GM19452 (cell line): ENCODE measurements around the gene ZFR2.
"Not testable (repeated sequence)": the region's sequence is repeated elsewhere in the genome, so short reads cannot be mapped to it uniquely, and the experiment has no call there.

ENCODE experiments used
- ATAC-seq: cut with Tn5 transposase; IDR thresholded peaks from one replicate; pipeline ENCODE4 v1.9.1; 2021; ENCODE audit not compliant: unreplicated experiment

Gene ZFR2

GRCh38 chr19:3868770-3869456, at the start of gene ZFR2:
Gene ZFR2 (minus strand): TSS chr19:3869038. CDS start chr19:3869017, 21 bp downstream.
- ATAC-seq: no peak

- no peak for ATAC-seq
Observed at GRCh38 chr19:3916033-3916432, 47.2 kb upstream of the ZFR2 start.

DNA sequence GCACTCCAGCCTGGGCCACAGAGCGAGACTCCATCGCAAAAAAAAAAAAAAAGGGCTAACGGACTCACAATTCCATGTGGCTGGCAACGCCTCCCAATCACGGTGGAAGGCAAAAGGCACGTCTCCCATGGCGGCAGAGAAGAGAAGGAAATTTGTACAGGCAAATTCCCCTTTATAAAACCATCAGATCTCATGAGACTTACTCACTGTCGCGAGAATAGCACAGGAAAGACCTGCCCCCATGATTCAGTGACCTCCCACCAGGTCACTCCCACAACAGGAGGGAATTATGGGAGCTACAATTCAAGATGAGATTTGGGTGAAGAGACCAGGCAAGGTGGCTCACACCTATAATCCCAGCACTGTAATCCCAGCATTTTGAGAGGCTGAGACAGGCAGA, 45.4 kb upstream of the ZFR2 start:
- ATAC-seq: no peak

- ATAC-seq: no peak
Observed at GRCh38 chr19:3910105-3910504, 41.3 kb upstream of the ZFR2 start.

DNA sequence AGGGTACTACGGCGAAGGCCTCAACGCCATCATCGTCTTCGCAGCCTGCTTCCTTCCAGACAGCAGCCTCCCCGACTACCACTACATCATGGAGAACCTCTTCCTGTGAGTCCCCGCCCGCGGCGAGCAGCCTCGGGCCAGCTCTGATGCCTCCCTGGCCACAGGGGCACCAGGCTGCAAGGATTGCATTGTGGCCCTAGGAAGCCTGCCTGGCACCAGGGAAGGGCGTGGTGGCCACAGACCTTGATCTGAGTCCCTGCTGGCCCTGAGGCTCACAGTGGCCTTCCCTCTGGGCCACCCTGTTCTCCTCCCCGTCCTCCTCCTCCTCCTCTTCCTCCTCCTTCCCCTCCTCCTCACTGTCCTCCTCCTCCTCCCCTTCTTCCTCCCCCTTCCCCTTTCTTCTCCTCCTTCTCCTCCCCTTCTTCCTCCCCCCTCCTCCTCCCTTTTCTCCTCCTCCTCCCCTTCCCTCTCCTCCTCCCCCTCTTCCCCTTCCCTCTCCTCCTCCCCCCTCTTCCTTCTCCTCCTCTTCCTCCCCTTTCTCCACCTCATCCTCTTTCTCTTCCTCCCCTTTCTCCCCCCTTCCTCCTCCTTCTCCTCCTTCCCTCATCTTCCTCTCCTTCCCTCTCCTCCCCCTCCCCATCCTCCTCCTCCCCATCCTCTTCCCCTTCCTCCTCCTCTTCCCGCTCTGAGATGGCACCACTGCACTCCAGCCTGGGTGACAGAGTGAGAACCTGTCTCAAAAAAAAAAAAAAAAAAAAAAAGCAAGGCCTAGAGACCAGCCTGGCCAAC, 39.6 kb upstream of the ZFR2 start:
- ATAC-seq: no peak

GRCh38 chr19:3907626-3908265, 38.9 kb upstream of the ZFR2 start:
- no peak for ATAC-seq

GRCh38 chr19:3904233-3904632, 35.4 kb upstream of the ZFR2 start:
- no peak for ATAC-seq

DNA sequence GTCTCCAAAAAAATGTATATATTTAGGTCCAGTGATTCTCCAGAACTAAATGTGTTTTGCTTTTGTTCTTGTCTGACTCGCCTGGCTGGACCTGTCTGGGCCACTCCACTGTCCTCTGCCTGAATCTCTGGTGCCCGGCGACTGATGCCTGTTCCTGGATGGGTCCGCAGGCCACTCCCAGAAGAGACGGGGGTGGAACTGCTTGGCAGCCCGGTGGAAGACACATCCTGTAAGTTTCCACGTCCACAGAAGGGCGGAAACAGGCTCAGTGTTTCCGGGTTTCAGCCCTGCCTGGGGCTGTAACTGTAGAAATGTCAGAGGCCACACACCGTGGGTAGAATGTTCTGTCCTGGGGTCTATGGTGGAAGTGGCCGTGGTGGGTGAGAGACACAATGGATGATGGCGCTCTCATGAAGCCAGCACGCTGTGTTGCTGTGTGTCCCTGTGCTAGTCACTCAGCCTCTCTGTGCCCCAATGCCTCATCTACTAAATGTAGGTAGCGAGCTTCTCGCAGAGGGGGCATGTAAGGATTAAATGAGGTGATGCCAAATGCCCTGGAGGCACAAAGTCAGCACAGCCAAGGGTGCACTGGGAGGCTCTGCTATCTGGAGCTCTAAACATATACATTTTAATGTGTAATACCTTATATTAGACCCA, 33.6 kb upstream of the ZFR2 start:
- ATAC-seq: no peak

DNA sequence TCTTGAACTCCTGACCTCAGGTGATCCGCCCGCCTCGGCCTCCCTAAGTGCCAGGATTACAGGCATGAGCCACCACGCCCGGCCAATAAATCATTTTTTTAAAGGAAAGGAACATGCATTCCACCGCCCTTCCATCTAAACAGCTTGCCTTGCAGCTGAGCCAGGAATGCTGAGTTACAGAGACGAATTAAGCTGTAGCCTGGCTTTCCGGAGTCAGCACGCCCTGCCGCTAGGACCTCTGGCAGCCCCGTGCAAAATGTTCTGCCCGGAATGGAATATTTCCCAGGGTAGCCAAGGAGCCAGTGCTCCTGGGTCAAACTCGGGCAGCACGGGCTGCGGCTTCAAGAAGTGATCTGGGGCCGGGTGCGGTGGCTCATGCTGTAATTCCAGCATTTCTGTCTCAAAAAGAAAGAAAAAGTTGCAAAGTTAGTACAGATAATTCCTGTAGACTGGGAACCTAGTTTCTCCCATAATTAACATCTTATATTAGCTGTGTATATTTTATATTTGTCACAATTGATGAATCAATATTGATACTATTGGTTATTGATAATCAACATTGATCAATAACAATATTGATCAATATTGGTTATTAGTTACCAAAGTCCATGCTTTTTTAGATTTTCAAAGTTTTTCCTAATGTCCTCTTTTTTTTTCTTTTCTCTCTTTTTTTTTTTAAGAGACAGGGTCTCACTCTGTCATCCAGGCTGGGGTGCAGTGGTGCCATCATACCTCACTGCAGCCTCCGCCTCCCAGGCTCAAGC, 30.9 kb upstream of the ZFR2 start:
- no peak for ATAC-seq

DNA sequence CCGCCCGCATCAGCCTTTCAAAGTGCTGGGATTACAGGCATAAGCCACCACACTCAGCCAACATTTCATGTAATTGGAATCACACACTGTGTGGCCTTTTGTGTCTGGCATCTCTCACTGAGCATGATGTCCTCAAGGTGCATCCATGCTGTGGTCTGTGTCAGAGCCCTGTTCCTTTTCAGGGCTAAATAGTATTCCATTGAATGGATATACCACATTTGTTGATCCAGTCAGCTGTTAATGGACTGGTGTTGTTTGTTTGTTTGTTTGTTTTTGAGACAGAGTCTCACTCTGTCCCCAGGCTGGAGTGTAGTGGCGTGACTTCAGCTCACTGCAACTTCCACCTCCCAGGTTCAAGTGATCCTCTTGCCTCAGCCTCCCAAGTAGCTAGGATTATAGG, 29.6 kb upstream of the ZFR2 start:
- ATAC-seq: no peak

DNA sequence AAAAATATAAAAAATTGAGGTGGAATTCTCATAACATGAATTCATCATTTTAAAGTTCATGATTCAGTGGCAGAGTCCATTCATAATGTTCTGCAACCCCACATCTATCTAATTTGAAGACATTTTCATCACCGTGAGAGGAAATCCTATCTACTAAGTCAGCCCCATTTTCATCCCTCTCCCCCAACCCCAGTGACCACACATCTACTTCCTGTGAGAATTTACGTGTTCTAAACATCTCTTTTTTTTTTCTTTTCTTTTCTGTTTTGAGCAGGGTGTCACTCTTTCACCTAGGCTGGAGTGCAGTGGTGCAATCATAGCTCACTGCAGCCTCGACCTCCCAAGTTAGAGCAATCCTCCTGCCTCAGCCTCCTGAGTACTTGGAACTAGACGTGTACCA, 29.1 kb upstream of the ZFR2 start:
- no peak for ATAC-seq

- ATAC-seq: no peak
Observed at GRCh38 chr19:3895788-3896187, 26.9 kb upstream of the ZFR2 start.

DNA sequence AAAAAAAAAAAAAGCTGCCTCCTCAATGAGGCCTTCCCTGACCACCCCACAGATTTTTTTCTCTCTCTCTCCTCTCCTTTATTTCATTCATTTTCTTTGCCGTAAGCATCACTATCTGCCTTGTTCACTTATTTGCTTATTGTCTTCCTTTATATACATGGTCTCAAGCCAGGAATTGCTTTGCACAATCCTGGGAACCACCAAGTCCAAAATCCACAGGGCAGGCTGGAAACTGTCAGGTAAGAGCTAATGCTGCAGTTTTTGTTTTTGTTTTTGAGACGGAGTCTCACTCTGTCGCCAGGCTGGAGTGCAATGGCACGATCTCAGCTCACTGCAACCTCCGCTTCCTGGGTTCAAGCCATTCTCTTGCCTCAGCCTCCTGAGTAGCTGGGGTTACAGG, 26.1 kb upstream of the ZFR2 start:
- ATAC-seq: not testable (repeated sequence)

GRCh38 chr19:3893509-3894179, 24.8 kb upstream of the ZFR2 start:
- ATAC-seq: no peak

DNA sequence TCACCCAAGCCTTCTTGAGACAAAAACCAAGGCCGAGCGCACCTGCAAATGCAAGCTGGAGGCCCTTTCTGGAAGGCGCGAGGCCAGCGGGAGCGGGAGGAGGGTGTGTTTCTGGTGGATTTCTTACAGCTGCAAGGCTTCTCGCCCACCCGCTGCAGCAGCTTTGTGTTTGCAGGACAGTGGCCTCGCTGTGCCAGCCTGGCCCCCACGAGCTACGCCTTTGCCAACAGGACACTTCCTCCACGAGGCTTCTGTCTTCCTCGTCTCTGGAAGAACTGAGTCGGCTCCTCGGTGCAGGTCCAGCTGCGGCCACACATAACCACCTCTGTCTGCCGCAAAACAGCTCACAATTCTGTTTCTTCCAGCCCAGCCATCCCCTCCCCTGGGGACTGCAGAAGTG, 21.8 kb upstream of the ZFR2 start:
- ATAC-seq: no peak

GRCh38 chr19:3882041-3882384, 13.2 kb upstream of the ZFR2 start:
- ATAC-seq: no peak

DNA sequence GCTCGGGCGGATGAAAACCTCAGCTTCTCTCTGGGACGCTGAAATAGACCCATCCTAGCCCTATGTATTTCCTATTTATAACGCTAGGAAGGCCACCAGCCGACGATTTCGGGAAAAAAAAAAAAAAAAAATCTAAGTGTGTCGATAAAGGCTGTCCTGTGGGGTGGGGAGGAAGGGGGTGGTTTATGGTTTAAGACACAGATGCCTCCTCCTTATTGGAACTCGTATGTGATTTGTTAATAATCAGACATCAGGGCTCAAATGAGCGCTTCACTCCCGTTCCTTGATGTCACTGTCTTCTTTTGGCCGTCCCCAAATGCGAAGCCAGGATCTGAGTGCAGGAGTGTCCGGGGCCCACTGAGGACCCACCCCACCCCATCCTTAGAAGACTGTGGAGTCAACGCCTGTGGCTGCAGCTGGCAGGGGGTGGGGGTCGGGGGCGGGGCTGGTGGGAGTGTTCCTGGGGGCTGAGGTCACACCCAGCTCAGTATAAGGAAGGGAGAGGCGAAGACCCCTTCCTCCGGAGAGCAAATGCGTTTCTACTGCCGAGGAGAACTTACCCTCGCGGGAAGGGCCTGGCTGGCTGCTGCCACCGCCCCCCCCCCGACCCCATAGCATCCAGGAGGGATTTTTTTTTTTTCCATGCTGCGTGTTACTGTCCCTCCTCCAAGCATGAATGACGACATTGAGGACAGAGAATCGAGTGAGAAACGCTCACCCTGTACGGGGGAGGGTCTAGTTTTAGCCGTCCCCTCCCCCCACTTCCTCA, 12.6 kb upstream of the ZFR2 start:
- no peak for ATAC-seq

DNA sequence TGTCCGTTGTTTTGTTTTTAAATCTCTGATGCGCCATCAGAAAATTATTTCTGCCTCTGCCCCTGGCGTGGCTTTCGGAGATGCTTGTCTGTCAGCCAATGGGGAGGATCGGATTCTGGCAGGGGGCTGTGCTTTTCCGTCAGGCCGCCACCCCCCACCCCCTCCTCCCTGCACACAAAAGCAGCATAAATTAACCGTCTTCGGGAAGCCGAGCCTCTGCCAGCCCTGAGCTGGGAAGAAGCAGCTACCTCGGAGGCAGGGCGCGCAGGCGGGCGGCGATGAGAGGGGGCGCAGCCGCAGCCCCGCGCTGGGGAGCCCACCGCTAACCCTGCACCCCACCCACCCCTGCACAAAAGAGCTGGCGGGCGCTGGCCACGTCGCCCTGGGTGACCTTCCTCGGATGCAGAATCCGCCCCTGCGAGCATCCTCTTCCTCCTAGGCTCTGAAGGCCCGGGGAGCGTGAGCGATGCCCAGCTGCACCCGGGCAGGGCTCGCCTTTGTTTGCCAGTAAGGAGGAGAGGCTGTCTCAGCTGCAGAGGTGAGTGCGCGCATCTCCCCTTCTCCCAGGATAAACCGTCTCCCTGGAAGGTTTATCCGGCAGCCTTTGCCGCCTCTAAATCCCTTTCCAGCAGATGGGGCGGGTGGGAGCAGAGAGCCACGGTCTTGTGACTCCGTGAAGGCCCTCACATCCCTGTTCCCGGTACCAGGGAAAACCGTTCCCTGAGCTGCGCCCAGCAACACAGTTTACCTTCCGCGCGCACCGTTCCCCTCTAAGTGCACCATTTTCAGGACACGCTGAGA, 11.8 kb upstream of the ZFR2 start, which contains the start of gene ATCAY:
TSS of gene ATCAY (plus strand) at position 215 of the 801 bp plus-strand sequence. CDS start 5,083 bp downstream, outside the sequence.
- no peak for ATAC-seq

GRCh38 chr19:3879656-3880055, 10.8 kb upstream of the ZFR2 start:
- ATAC-seq: no peak
